ENCODE measurements around the gene EEF1AKMT3.

Gene EEF1AKMT3

DNA sequence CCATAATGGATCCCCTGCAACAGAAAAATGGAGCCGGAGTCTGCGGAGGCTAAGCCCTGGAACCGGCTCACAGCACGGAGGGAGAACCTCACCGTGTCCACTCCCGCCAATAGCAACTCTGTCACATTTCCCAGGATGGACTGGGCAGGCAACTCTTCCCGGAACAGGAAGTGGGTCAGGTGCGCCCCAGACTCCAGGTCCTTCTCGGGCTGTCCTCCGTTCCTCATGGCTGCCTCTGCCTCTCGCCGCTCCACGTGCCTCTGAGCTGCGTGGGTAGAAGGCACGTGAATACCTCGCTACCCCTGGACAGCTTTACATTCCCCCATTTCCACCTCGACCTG lies 7.8 kb upstream of the EEF1AKMT3 start:
- DNase-seq (ENCODE audit: insufficient read length, low spot score) (no peak), FAIRE-seq (no peak)
- TF ChIP-seq, protein P1, sequence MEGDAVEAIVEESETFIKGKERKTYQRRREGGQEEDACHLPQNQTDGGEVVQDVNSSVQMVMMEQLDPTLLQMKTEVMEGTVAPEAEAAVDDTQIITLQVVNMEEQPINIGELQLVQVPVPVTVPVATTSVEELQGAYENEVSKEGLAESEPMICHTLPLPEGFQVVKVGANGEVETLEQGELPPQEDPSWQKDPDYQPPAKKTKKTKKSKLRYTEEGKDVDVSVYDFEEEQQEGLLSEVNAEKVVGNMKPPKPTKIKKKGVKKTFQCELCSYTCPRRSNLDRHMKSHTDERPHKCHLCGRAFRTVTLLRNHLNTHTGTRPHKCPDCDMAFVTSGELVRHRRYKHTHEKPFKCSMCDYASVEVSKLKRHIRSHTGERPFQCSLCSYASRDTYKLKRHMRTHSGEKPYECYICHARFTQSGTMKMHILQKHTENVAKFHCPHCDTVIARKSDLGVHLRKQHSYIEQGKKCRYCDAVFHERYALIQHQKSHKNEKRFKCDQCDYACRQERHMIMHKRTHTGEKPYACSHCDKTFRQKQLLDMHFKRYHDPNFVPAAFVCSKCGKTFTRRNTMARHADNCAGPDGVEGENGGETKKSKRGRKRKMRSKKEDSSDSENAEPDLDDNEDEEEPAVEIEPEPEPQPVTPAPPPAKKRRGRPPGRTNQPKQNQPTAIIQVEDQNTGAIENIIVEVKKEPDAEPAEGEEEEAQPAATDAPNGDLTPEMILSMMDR (IDR thresholded peaks at IDR 0.05; ENCODE audit: insufficient read depth, missing control alignments) = no peak

- DNase-seq (ENCODE audit: insufficient read length, low spot score) (no peak), FAIRE-seq (no peak)
- TF ChIP-seq, protein P1 (IDR thresholded peaks at IDR 0.05; ENCODE audit: insufficient read depth, missing control alignments) = no peak
Measured at GRCh38 chr12:57765003-57765697, 7.3 kb upstream of the EEF1AKMT3 start.

GRCh38 chr12:57765698-57766463 lies 6.5 kb upstream of the EEF1AKMT3 start:
- TF ChIP-seq, protein P1 (IDR thresholded peaks at IDR 0.05; ENCODE audit: insufficient read depth, missing control alignments) = no peak
- DNase-seq (ENCODE audit: insufficient read length, low spot score) (no peak), FAIRE-seq (no peak)

- TF ChIP-seq, protein P1 (IDR thresholded peaks at IDR 0.05; ENCODE audit: insufficient read depth, missing control alignments) = no peak
- FAIRE-seq (peak; percentile 38), DNase-seq (ENCODE audit: insufficient read length, low spot score) (peak; percentile 78)
Measured at GRCh38 chr12:57766464-57767304, 5.7 kb upstream of the EEF1AKMT3 start, which contains the start of gene CYP27B1. Gene CYP27B1, minus strand, starts transcription at chr12:57767078. Its CDS starts 37 bp downstream, at chr12:57767041.

GRCh38 chr12:57767305-57767698 lies 5.1 kb upstream of the EEF1AKMT3 start:
- DNase-seq (ENCODE audit: insufficient read length, low spot score) (no peak), FAIRE-seq (no peak)
- TF ChIP-seq, protein P1 (IDR thresholded peaks at IDR 0.05; ENCODE audit: insufficient read depth, missing control alignments) = no peak

GRCh38 chr12:57767876-57768275 lies 4.5 kb upstream of the EEF1AKMT3 start:
- TF ChIP-seq, protein P1 (IDR thresholded peaks at IDR 0.05; ENCODE audit: insufficient read depth, missing control alignments) = no peak
- FAIRE-seq (no peak), DNase-seq (ENCODE audit: insufficient read length, low spot score) (no peak)

All from D721Med (cell line).